GM19468 (cell line): ENCODE measurements around the gene OSBPL5.

Experiments used
- ATAC-seq: cut with Tn5 transposase; IDR thresholded peaks from one replicate; pipeline ENCODE4 v1.9.1; 2021; ENCODE audit warnings: mild to moderate bottlenecking, moderate library complexity, moderate number of reproducible peaks; ENCODE audit not compliant: unreplicated experiment; ENCODE audit errors: extremely low read depth

OSBPL5 gene

DNA sequence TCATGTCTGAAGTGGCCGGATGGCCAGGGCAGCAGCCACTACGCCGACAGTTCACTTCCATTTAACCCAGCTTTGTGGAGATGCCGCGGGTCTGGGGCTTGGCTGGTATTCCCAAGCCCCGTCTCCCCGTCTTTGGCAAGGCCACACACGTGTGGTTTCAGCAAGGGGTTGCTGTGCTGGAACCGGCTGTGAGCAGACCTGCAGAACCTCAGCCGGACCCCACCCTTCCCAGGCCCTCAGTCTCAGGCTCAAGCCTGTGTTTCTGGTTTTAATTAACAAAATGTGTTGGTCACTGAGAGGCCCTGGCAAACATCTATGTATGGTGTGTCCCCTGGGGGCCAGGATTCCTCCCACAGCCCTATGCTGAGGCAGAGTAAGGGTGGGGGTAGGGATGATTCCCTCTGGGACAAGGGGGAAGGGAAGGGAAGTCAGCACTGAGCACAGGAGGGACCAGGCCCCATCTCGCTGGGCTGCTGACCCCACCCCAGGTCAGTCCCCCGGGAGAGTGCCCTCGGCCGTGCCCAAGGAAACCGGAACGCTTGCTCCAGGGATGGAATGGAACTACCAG is 9.3 kb downstream of the OSBPL5 start:
- ATAC-seq: no peak

DNA sequence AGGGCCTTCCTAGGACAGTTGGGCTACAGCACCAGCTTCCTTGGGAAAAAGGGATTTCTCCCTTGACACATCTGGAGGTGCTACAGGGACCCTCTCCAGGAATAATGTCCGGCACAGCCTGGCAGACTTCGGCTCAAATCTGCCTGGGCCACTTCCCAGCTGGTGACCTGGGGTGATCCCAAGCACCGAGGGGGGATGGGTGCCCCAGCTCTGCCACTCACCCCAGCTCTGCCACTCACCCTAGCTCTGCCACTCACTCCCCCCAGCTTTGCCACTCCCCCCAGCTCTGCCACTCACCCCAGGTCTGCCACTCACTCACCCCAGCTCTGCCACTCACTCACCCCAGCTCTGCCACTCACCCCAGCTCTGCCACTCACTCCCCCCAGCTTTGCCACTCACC is 9.9 kb downstream of the OSBPL5 start:
- ATAC-seq: no peak

DNA sequence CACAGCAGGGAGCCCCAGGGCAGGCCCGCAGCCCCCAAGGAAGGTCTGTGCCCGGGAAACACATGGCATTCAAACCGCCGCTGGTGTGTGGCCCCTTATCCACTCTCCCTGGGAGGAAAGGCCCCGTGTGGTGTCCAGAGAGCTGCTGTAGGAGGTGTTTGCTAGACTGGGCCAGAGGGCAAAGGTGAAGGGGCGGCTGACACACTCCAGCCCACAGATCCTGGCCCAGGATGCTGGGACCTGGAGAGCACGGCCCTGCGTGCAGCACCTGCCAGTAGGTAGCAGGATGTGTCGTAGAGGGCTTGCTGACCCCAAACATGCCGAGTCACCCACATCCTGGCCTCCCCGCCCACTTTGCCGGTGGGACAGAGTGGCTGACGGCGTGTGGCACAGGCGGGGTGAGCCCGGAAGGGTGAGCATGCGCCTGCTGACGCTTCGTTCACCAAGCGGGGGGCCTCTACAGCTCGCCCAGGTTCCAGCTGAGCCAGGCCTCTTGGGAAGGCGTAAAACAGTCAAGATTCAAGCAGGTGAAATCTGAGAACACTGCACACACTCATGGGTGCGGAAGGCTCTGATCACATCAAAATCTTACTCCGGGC is 11.0 kb downstream of the OSBPL5 start:
- no peak for ATAC-seq

DNA sequence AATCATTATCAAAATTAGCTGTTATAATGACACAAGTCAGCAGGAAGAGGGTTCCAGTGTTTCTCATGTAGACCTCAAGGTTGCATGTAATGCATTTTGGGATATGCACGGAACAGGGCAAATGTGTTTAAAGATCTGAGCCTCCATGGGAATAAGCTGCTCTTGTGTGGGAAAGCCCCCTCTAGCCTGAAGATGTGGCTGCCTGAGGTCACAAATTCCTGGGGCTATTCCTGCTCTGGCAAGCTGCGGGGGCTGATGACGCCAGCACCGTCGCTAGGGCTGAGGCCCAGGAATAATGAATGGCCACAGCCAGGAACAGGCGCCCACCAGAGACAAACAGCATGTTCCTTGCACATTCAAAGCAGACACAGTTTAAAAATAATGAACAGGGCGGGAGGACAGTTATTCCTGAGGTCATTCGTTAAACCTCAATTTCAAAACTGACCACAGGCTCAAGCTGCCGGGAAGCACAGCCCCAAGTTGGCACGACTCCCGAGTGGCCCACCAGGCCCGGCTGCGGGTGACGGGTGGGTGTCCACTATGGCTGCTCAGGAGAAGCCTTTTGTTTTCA is 11.7 kb downstream of the OSBPL5 start:
- ATAC-seq: no peak

DNA sequence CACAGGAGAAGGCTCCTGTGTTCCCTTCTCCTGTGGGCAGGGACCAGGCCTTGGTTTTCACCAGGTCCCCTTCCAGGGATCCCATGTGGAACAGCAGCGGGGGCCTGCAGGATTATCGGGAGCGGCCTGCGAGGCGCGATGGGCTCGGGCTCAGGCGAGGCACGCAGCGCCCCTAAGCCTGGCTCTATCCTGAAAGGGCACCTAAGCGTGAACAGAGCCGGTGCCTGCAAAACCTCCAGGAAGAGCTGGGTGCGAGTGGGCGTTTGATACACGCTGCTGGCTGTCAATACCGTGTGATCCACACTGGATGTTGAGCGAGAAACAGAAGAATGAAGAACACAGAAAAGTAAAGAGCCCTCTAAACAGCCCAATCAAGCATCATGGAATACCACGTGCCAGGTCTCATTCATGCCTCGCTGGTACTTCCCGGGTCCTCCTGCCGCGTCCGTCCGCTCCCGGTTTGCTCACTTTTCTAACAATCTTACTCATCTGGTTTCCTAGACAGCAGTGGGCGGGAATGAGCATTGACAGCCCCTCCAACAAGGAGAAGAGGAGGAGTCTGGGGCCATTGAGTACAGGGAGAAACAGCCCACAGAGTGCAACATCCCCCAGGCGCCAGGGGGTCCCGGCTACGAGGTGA is 12.5 kb downstream of the OSBPL5 start:
- ATAC-seq: no peak

DNA sequence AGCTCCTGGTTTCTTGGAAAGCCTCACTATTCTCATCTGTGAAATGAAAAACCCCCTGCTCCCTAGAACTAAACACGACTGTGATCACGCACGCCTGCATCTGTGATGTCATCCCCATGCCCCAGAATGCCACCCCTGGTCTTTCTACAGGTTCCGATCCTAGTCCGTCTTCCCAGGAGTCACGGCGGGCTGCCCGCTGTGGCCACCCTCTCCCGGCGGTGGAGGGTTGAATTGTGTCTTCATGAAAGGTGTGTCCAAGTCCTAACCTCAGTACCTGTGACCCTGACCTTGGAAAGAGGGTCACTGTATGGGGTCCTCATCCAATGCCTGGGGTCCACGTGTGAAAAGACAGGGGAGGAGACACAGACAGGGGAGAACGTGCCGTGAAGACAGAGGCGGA is 14.4 kb downstream of the OSBPL5 start:
- ATAC-seq: no peak

DNA sequence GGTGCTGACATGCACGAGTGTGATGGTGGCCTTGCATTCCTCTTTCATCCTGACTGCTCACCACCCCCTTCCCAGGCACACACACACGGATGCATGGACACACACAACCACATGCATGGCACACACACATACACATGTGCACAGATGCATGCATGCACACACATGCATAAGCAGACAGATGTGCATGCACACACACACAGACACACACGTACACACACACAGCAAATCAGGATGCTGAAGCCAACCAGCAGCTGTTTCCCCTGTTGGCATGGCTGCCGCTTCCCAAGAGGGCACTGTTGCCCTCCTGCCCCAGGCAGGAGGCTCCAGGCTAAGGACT is 15.3 kb downstream of the OSBPL5 start:
- no peak for ATAC-seq

DNA sequence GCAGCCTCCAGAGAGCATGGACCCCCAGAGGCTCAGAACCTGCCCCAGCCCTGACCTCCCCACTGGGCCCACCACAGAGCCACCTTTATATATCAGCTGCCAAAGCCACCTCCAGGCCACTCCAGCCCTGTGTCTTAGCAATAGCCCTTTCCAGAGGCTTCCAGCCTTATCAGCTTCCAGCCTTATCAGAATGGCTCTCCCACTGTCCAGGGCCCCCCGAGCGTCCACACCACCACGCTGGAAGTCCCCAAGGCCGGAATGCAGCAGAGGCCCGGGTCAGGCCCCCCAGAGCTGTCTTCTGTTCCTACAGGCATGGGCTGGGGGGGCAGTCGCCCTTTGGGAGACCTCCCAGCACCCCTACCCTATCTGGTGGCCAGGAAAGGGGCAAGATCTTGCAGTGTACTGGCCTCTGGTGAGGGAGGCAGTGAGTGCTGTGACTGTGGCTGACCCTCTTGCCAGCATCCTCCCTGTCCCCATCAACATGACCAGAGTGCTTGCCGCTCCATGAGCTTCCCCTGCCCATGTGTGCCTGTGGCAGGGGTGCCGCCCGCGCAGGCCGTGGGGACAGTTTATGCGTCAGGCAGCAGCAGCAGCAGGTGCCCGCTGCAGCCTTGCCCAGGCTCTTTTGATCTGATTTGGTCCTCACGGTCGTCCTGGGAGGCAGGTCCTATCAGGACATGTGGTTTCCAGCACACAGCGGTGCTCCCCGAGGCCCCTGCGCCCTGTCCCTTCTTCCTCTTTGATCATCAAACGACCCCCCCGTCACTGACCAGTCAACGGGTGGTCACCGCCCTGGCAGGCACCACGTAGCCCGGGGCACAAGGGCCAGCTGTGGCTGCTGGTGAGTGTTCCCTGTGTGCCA is 15.9 kb downstream of the OSBPL5 start:
- no peak for ATAC-seq

DNA sequence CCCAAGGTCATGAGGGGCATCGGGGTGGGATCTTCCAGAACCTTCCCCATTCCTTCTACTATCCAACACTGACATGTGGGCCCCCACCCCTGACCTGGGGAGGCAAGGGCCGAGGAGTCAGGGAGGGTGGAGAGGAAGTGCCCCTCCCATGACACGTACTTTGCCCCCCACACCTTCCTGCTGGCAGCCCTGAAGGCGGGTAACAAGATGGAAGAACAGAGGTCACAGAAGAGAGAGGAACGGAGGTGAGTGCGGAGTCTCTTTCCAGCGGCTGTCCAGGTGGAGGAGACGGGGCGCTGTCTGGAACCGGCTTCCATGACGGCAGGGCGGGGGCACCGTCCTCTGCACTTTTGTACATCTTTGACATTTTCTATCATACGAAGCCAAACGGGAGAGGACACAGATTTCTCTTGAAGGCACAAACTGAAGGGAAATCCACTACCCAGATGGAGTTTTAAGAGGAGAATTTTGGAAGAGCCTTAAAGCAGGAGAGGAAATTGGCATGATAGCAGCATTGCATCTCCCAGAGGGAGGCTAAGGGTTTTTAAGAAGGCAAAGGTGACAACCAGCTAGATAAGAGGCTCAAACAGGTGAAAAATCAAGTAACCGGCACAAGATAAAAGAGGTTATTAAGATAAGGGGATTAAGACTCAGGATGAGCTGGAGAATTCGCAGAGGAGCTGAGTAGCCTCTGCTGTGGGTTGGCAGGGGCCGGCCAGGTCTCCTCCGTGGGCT is 16.7 kb downstream of the OSBPL5 start:
- no peak for ATAC-seq

DNA sequence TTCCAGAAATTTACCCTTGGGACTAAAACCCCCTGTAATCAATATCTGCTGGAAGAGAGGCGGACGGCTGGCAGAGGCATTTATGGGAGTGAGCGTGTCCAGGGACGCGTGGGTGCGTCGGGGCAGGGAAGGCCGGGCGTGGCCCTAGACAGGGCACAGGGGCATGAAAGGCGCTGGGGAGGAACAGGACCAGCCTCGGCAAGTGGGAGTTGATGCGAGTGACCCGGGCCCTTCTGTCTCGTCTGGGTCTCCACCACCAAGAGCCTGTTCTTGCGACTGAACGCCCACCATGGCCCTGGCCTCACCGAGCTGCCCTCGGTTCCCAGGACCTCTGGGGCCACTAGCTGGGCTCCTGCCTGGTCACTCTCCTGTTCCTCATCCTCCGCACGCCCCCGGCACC is 17.5 kb downstream of the OSBPL5 start:
- ATAC-seq: no peak

DNA sequence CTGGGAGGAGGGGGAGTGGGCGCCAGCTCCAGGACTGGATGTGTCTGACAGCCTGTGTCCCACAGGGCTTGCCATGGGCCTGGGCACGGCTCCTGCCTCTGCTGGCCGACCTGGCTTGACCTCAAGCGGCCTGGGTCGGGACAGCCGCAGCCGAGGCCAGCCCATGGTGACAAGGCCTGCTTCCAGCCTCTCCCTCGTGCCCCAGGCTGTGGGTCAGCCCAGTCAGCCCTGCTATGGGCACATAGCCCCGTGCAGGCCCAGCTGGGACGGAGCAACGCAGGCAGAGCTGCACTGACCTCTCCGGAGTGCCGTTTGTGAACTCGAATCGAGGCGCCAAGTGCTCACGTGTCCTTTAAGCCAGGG is 17.9 kb downstream of the OSBPL5 start:
- ATAC-seq: no peak

DNA sequence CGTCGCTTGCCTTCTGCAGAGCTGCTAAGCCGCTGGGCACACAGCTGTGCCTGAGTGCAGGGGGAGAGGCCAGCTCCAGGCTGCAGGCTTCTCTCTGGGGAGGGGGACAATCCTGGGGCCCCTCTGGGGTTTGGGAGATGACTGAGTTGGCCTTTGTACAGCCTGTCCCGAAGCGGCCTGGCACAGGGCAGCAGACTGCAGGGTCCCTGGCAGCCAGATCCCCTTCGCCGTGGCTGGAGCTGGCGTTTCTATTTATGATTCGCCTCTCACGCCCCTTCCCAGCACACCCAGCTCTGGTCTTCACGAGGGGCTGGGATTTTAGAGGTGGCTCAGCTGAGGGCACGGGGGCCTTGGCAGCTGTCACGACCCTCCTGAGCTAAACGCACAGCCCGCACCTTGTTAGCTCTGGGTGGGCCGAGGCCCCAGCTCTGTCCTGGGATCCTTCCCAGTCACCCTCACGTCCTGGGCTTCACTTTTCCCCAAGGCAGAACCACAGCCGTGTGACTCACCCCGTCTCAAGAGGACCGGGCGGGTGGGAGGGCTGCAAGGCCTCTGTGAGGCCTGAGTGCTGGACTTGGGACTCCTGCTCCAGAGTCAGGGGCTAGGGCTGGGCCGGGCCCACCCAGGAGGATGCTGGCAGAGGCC is 18.4 kb downstream of the OSBPL5 start:
- ATAC-seq: no peak

DNA sequence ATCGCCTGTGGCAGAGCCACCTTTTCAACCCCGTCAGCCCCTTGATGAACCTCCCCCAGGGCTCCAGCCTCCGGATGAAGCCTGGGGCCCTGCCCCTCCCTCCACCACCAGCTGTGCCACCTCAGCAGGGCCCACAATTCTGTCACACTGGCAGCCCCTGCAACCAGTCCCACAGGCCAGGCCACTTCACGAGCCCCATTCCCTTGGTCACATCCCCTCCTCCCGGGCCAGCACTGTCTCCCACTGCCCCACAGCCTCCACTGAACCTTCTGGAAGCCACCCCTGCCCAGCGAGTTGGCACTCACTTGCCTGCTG is 19.9 kb downstream of the OSBPL5 start:
- no peak for ATAC-seq

DNA sequence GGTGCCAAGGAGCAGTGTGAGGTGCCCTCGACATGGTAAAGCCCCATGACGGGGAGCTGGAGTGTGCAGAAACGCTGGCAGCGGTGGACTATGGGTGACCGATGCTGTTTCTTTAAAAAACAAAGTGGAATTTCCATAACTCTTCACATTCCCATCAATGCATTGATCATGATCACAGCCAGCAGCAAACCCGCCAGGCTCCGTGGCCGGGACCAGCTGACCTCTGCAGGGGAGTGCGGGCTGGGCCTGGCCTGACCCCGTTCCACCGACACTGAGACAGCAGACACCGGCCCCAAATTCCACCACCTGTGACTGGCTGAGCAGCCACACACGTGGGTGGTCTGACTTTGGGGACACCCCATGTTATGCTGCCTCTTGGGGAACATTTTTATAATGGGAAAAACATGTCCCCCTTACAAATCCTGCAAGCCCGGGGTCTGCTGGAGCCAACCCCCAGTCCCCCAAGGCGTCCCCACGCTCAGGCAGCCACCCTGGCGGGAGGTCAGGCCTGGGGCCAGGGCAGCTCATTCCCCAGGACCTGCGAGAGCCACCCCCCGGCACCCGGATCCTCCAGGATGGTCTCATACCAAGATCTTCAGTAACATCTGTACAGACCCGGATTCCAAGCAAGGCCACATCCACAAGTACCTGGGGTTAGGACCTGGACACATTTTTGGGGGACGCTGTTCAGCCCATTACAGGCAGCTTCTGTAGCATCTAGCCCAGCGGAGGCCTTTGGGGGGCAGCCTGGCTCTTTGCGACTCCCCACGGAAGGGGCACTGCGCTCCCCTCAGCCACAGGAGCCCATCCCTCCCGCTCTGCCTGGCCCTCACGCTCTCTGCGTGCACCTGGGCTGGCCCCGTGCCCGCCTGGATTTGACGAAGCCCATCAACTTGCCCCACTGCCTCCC is 20.6 kb downstream of the OSBPL5 start:
- no peak for ATAC-seq

DNA sequence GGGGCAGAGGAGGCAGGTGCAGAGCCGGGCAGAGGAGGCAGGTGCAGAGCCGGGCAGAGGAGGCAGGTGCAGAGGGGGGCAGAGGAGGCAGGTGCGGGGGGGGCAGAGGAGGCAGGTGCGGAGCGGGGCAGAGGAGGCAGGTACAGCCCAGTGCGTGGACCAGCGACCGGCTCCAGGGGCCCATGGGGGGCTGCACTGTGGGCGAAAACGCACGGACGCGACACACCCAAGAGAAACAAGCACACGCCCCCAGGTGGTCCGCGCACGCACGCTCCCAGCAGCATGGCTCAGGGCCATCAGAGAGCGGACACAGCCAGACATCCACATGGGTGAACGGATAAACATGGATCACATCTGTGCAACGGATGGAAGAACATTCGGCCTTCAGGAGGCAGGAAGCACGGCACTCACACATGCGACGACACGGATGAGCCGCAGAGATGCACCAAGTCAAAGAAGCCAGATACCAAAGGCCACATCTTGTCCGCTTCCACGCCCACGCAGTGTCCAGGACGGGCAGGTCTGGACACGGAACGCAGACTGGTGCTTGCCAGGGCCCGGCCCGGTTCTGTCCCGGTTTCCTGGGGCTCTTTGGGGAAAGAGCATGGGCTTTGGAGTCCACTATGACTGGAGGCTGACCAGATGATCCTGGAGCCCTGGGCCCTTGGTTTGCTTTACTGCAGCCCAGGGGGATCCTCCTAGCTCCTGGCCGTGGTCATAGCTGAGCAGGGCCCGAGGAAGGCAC is 21.8 kb downstream of the OSBPL5 start:
- no peak for ATAC-seq

DNA sequence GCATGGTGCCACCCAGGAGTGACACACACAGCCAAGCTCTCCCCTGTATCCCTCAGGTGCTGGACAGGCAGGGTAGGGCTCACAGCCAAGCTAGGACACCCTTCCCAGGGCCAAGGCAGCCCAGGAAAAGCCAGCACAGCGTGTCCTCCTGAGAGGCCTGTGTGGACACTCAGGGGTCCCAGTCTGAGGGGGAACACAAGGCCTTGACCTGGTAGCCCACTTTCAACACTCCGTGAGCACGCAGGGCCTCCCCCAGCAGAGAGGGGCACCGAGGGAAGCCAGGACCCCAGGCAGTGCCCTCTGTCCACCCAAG is 24.9 kb downstream of the OSBPL5 start:
- no peak for ATAC-seq

DNA sequence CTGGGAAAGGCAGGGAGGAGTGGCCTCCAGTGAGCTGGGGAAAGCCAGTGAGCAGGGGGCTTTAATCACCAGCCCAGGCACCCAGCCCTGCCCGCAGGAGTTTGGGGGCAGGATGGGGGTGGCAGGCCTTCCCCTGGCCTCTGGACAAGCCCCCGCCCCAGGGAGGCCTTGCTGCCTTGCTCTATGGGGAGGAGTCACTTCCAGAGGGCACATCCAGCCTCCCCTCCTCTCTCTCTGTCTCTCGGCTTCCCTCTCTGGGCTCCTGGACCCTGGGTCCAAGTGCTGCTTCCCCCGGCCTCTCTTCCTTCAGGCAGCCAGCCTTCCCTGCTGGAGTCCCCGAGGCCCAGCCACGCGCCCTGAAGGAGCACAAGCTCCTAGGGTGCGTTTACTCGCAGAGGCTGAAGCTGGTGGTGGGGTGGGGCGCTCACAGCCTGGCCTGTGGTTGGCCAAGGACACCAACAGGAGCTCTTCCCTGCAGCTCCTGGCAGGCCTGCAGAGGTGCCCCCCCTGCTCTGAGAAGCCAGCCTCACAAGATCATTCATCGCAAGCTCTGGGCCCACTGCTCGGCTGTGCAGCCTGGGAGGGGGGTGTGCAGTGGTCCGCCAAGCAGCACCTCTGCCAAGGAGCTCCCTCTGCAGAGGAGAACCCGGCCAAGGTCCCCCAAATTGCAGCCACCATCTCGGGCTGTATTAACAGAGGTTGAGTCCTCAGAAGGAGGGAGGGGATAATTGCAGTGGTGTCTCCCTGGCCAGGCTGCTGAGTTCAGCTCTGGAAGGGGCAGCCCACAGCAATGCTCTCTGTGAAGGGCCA is 25.4 kb downstream of the OSBPL5 start:
- ATAC-seq: no peak

DNA sequence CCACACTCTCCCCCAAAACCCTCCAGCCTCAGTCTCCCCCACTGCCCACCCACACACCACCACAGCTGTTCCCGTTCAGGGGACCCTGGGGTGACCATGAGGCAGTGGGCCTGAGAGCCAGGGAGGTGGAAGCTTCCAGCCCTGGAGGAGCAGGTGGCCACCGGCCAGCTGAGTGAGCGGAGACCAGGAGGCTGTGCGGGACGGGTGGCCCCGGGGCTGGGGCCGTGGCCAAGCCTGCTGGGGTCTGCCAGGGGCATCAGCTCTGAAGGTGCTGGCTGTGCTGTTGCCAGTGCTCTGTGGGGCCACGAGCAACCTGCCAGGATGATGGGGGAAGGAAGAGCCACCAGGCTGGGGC is 26.0 kb downstream of the OSBPL5 start:
- ATAC-seq: no peak
